ENCODE data around the gene CES5A. TPM values are rescaled to one million over a fixed set of nuclear protein-coding genes. Genes with fewer than 3 reads are reported as not detected.
"Not testable (repeated sequence)": the region's sequence is repeated elsewhere in the genome, so short reads cannot be mapped to it uniquely, and the experiment has no call there.

Gene CES5A
- total RNA-seq, 1 experiment from 2014 or later = not detected

GRCh38 chr16:55830658-55831294 is 44.4 kb downstream of the CES5A start:
- Mint-ChIP-seq H3K36me3 (ENCODE audit: insufficient read depth, unreplicated experiment) (no peaks in the 10 kb centered on the region), H3K9me3 (ENCODE audit: unreplicated experiment) (no peaks in the 10 kb centered on the region), H3K4me3 (ENCODE audit: unreplicated experiment) (no peak overlapping the region), H3K27me3 (ENCODE audit: insufficient read depth, unreplicated experiment) (no peaks in the 10 kb centered on the region), H3K4me1 (ENCODE audit: low read depth, unreplicated experiment) (peaks cover 36% of the 10 kb centered on the region), H3K27ac (ENCODE audit: unreplicated experiment) (peak overlapping the region; percentile 58)
- no peak overlapping the region for H3K4me3 ChIP-seq (ENCODE audit: low read depth, low read length)
- intact Hi-C loops (cut with micrococcal nuclease; ENCODE audit: unreplicated experiment) = loop anchor here (10.0 kb wide), 1 partner anchor 64 kb away; no protein-coding TSS in a partner anchor
- BruUV-seq (replicated peaks) = no TSS peak
- peaks cover 1% of the 10 kb centered on the region; the same call in 1 of the 2 replicates for H3K36me3 ChIP-seq (ENCODE audit: control insufficient read depth, insufficient read depth, low read length)
- H3K27me3 ChIP-seq (replicated peaks; ENCODE audit: control insufficient read depth, insufficient read depth, low read length) = no peaks in the 10 kb centered on the region
- CTCF ChIA-PET = no interaction called here
- peaks cover 20% of the 10 kb centered on the region for H3K4me1 ChIP-seq
- POLR2A ChIA-PET = no interaction called here
- no peaks in the 10 kb centered on the region for H3K9me3 ChIP-seq
- no peak for TF ChIP-seq CTCF (IDR thresholded peaks at IDR 0.05; ENCODE audit: insufficient read depth in 1 of 2, low read depth in 1 of 2, low read length in 1 of 2, severe bottlenecking in 1 of 2, unreplicated experiment in 1 of 2)
- no peak for DNase-seq

- H3K27me3 ChIP-seq (replicated peaks; ENCODE audit: control insufficient read depth, insufficient read depth, low read length); H3K4me3 Mint-ChIP-seq (ENCODE audit: unreplicated experiment); H3K27ac Mint-ChIP-seq (ENCODE audit: unreplicated experiment); DNase-seq; CTCF ChIA-PET; H3K4me3 ChIP-seq (ENCODE audit: low read depth, low read length); intact Hi-C loops (cut with micrococcal nuclease; ENCODE audit: unreplicated experiment); POLR2A ChIA-PET; H3K36me3 ChIP-seq (ENCODE audit: control insufficient read depth, insufficient read depth, low read length); H3K9me3 ChIP-seq; H3K9me3 Mint-ChIP-seq (ENCODE audit: unreplicated experiment); H3K27me3 Mint-ChIP-seq (ENCODE audit: insufficient read depth, unreplicated experiment); BruUV-seq (replicated peaks); H3K36me3 Mint-ChIP-seq (ENCODE audit: insufficient read depth, unreplicated experiment): not testable (repeated sequence)
- H3K4me1 Mint-ChIP-seq (ENCODE audit: low read depth, unreplicated experiment) = peaks cover 28% of the 10 kb centered on the region
- peaks cover 14% of the 10 kb centered on the region for H3K4me1 ChIP-seq
These were observed 45.9 kb downstream of the CES5A start for GRCh38 chr16:55829232-55829631.

GRCh38 chr16:55828680-55829079 is 46.5 kb downstream of the CES5A start:
- Histone ChIP-seq H3K4me3 (ENCODE audit: low read depth, low read length) (no peak overlapping the region), H3K36me3 (ENCODE audit: control insufficient read depth, insufficient read depth, low read length) (peaks cover 1% of the 10 kb centered on the region; the same call in 1 of the 2 replicates), H3K9me3 (no peaks in the 10 kb centered on the region), H3K27me3 (replicated peaks; ENCODE audit: control insufficient read depth, insufficient read depth, low read length) (no peaks in the 10 kb centered on the region), H3K4me1 (peaks cover 14% of the 10 kb centered on the region)
- no peak overlapping the region for H3K27ac Mint-ChIP-seq (ENCODE audit: unreplicated experiment)
- intact Hi-C loops (cut with micrococcal nuclease; ENCODE audit: unreplicated experiment) = no loop called here
- TF ChIP-seq CTCF (IDR thresholded peaks at IDR 0.05; ENCODE audit: insufficient read depth in 1 of 2, low read depth in 1 of 2, low read length in 1 of 2, severe bottlenecking in 1 of 2, unreplicated experiment in 1 of 2) = no peak
- no TSS peak for BruUV-seq (replicated peaks)
- ChIA-PET CTCF (no interaction called here), POLR2A (no interaction called here)
- no peaks in the 10 kb centered on the region for H3K9me3 Mint-ChIP-seq (ENCODE audit: unreplicated experiment)
- DNase-seq = no peak
- no peaks in the 10 kb centered on the region for H3K36me3 Mint-ChIP-seq (ENCODE audit: insufficient read depth, unreplicated experiment)
- no peaks in the 10 kb centered on the region for H3K27me3 Mint-ChIP-seq (ENCODE audit: insufficient read depth, unreplicated experiment)
- H3K4me1 Mint-ChIP-seq (ENCODE audit: low read depth, unreplicated experiment) = peaks cover 26% of the 10 kb centered on the region
- H3K4me3 Mint-ChIP-seq (ENCODE audit: unreplicated experiment) = no peak overlapping the region
